Astrocyte (in vitro differentiated cells and primary cell): ENCODE data around the gene NDUFV1. TPM values are rescaled to one million over a fixed set of nuclear protein-coding genes. Genes with fewer than 3 reads are reported as not detected.
"Not testable (repeated sequence)": the region's sequence is repeated elsewhere in the genome, so short reads cannot be mapped to it uniquely, and the experiment has no call there.

Experiments
- DNase-seq: peaks from one replicate; pipeline ENCODE4 v3.0.0-alpha.2; 2010; ENCODE audit warnings: low read depth
- FAIRE-seq: peaks from 2 replicates; lab custom pipeline; 2011; peaks lifted over from hg19 to GRCh38; lab: Jason Lieb, UNC
- H2AFZ ChIP-seq: 2 replicates; pipeline ENCODE4 v1.6.0; 2012; ENCODE audit warnings: low read depth, low read length, inconsistent platforms
- H3K27ac ChIP-seq: 2 replicates; pipeline ENCODE4 v1.5.1; 2011; ENCODE audit warnings: low read depth, low read length, inconsistent platforms
- H3K27me3 ChIP-seq: 2 replicates; pipeline ENCODE4 v1.6.0; 2011; ENCODE audit warnings: low read length, inconsistent platforms; ENCODE audit not compliant: insufficient read depth
- H3K36me3 ChIP-seq: 2 replicates; pipeline ENCODE4 v1.5.1; 2011; ENCODE audit warnings: low read length, inconsistent platforms; ENCODE audit not compliant: insufficient read depth
- H3K4me1 ChIP-seq: 2 replicates; pipeline ENCODE4 v1.5.1; 2011; ENCODE audit warnings: low read length, inconsistent platforms; ENCODE audit not compliant: insufficient read depth
- H3K4me2 ChIP-seq: 2 replicates; pipeline ENCODE4 v1.6.0; 2012; ENCODE audit warnings: low read length, inconsistent platforms
- H3K4me3 ChIP-seq: 2 replicates; pipeline ENCODE4 v1.5.1; 2011; ENCODE audit warnings: low read depth, mild to moderate bottlenecking, low read length, inconsistent platforms; ENCODE audit not compliant: insufficient read depth
- H3K79me2 ChIP-seq: 2 replicates; pipeline ENCODE4 v1.6.0; 2012; ENCODE audit warnings: mild to moderate bottlenecking, low read length, inconsistent platforms; ENCODE audit not compliant: insufficient read depth
- H3K9ac ChIP-seq: 2 replicates; pipeline ENCODE4 v1.6.0; 2012; ENCODE audit warnings: mild to moderate bottlenecking, low read length, inconsistent platforms
- H3K9me3 ChIP-seq: 2 replicates; pipeline ENCODE4 v1.5.1; 2012; ENCODE audit warnings: low read depth, mild to moderate bottlenecking, low read length, inconsistent platforms; ENCODE audit not compliant: insufficient read depth
- H4K20me1 ChIP-seq: 2 replicates; pipeline ENCODE4 v1.6.0; 2012; ENCODE audit warnings: low read length, inconsistent platforms; ENCODE audit not compliant: insufficient read depth
- H3K27ac Mint-ChIP-seq: one replicate; pipeline ENCODE4 v1.8.0; 2021; ENCODE audit warnings: mild to moderate bottlenecking, mixed read lengths; ENCODE audit not compliant: unreplicated experiment
- H3K27me3 Mint-ChIP-seq: one replicate; pipeline ENCODE4 v1.8.0; 2021; ENCODE audit warnings: low read depth, mixed read lengths; ENCODE audit not compliant: unreplicated experiment
- H3K36me3 Mint-ChIP-seq: one replicate; pipeline ENCODE4 v1.8.0; 2021; ENCODE audit warnings: low read depth, mixed read lengths; ENCODE audit not compliant: unreplicated experiment
- H3K4me1 Mint-ChIP-seq: one replicate; pipeline ENCODE4 v1.8.0; 2021; ENCODE audit warnings: low read depth, mixed read lengths; ENCODE audit not compliant: unreplicated experiment
- H3K4me3 Mint-ChIP-seq: one replicate; pipeline ENCODE4 v1.8.0; 2021; ENCODE audit warnings: mild to moderate bottlenecking, moderate library complexity, mixed read lengths; ENCODE audit not compliant: unreplicated experiment
- H3K9me3 Mint-ChIP-seq: one replicate; pipeline ENCODE4 v1.8.0; 2021; ENCODE audit warnings: mild to moderate bottlenecking, mixed read lengths; ENCODE audit not compliant: unreplicated experiment
- total RNA-seq: library from RNA; stranded (reverse); gene quantifications from 2 replicates; pipeline ENCODE4 v1.2.1, GENCODE V29; 2021

NDUFV1 gene
- total RNA-seq, 1 donor from 2014 or later: 117 TPM

DNA sequence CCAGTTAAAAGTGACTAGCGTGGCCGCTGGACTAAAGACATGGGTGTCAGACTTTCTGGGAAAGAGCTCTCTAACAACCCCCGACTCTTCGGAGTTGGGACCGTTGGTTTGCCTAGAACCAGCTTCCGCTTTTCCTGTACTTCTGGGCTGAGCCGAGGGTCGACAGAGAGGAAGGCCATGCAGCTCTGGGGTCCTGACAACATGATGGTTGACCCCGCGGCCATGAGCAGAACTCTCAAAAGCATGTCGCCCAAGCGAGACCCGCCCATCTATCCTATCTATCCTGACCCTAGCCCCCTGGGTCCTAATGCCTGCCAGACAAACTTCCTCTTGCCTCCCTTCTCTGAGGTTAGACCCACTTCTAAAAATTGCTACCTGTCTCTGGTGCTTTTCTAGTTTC is 13.9 kb downstream of the NDUFV1 start:
- peak overlapping the region; percentile 85 for H3K4me3 Mint-ChIP-seq
- not testable (repeated sequence) for DNase-seq, H3K4me1 Mint-ChIP-seq, H3K9me3 Mint-ChIP-seq, H3K36me3 ChIP-seq, H4K20me1 ChIP-seq, H3K4me1 ChIP-seq, H3K9me3 ChIP-seq, H3K79me2 ChIP-seq, H3K36me3 Mint-ChIP-seq, H3K4me2 ChIP-seq, H3K27ac ChIP-seq, H2AFZ ChIP-seq, H3K9ac ChIP-seq, H3K4me3 ChIP-seq, H3K27ac Mint-ChIP-seq, FAIRE-seq
- peaks cover 44% of the 10 kb centered on the region for H3K27me3 Mint-ChIP-seq
- H3K27me3 ChIP-seq: peaks cover 13% of the 10 kb centered on the region

DNA sequence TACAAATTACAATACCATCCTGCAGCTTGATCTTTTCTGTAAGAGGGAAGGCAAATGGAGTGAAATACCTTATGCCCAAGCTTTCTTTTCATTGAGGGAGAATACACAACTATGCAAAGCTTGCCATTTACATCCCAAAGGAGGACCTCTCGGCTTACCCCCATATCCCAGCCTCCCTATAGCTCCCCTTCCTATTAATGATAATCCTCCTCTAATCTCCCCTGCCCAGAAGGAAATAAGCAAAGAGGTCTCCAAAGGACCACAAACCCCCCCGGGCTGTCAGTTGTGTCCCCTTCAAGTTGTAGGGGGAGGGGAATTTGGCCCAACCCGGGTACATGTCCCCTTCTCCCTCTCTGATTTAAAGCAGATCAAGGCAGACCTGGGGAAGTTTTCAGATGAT is 15.2 kb downstream of the NDUFV1 start:
- H4K20me1 ChIP-seq, H3K4me3 ChIP-seq, H3K9ac ChIP-seq, H3K9me3 ChIP-seq, FAIRE-seq, H3K36me3 ChIP-seq, H3K4me1 Mint-ChIP-seq, H3K4me1 ChIP-seq, H3K9me3 Mint-ChIP-seq, H3K27ac ChIP-seq, H3K4me2 ChIP-seq, H3K27ac Mint-ChIP-seq, H3K79me2 ChIP-seq, DNase-seq, H3K36me3 Mint-ChIP-seq, H2AFZ ChIP-seq: not testable (repeated sequence)
- peaks cover 42% of the 10 kb centered on the region for H3K27me3 Mint-ChIP-seq
- peaks cover 13% of the 10 kb centered on the region for H3K27me3 ChIP-seq
- peak overlapping the region; percentile 54 for H3K4me3 Mint-ChIP-seq

DNA sequence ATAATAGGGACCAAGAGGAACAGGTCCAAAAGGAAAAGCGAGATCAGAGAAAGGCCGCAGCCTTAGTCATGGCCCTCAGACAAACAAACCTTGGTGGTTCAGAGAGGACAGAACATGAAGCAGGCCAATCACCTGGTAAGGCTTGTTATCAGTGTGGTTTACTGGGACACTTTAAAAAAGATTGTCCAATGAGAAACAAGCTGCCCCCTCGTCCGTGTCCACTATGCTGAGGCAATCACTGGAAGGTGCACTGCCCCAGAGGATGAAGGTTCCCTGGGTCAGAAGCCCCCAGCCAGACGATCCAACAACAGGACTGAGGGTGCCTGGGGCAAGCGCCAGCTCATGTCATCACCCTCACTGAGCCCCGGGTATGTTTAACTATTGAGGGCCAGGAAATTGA is 16.2 kb downstream of the NDUFV1 start:
- not testable (repeated sequence) for H3K27me3 ChIP-seq, H3K4me1 Mint-ChIP-seq, H3K27ac Mint-ChIP-seq, H3K79me2 ChIP-seq, H2AFZ ChIP-seq, H3K4me1 ChIP-seq, H4K20me1 ChIP-seq, H3K9ac ChIP-seq, H3K36me3 ChIP-seq, DNase-seq, H3K9me3 Mint-ChIP-seq, FAIRE-seq, H3K4me2 ChIP-seq, H3K4me3 ChIP-seq, H3K36me3 Mint-ChIP-seq, H3K9me3 ChIP-seq, H3K4me3 Mint-ChIP-seq, H3K27ac ChIP-seq
- H3K27me3 Mint-ChIP-seq: peaks cover 33% of the 10 kb centered on the region

DNA sequence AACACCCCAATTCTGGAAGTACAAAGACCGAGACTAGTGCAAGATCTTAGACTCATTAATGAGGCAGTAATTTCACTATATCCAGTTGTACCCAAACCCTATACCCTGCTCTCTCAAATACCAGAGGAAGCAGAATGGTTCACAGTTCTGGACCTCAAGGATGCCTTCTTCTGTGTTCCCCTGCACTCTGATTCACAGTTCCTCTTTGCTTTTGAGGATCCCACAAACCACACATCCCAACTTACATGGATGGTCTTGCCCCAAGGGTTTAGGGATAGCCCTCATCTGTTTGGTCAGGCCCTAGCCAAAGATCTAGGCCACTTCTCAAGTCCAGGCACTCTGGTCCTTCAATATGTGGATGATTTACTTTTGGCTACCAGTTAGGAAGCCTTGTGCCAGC is 17.1 kb downstream of the NDUFV1 start:
- not testable (repeated sequence) for FAIRE-seq, H3K9me3 ChIP-seq, H3K4me1 ChIP-seq, H3K4me2 ChIP-seq, H3K27ac ChIP-seq, H3K9me3 Mint-ChIP-seq, DNase-seq, H3K36me3 Mint-ChIP-seq, H4K20me1 ChIP-seq, H3K79me2 ChIP-seq, H3K4me1 Mint-ChIP-seq, H3K27ac Mint-ChIP-seq, H3K4me3 ChIP-seq, H2AFZ ChIP-seq, H3K36me3 ChIP-seq, H3K27me3 ChIP-seq, H3K4me3 Mint-ChIP-seq, H3K9ac ChIP-seq
- H3K27me3 Mint-ChIP-seq: peaks cover 28% of the 10 kb centered on the region

DNA sequence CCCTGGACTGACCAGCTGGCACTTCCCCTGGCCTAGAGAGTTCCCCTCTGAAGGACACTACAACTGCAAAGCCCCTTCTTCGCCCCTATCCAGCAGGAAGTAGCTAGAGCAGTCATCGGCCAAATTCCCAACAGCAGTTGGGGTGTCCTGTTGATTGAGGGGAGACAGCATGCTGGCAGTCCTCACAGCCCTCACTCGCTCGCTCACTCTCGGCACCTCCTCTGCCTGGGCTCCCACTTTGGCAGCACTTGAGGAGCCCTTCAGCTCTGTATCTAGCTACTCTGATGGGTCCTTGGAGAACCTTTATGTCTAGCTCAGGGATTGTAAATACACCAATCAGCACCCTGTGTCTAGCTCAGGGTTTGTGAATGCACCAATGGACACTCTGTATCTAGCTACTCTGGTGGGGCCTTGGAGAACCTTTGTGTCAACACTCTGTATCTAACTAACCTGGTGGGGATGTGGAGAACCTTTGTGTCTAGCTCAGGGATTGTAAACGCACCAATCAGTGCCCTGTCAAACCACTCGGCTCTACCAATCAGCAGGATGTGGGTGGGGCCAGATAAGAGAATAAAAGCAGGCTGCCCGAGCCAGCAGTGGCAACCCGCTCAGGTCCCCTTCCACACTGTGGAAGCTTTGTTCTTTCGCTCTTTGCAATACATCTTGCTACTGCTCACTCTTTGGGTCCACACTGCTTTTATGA is 19.5 kb downstream of the NDUFV1 start:
- not testable (repeated sequence) for H3K4me3 Mint-ChIP-seq, H3K4me2 ChIP-seq, FAIRE-seq, H3K36me3 ChIP-seq, H3K4me3 ChIP-seq, H3K4me1 ChIP-seq, H3K4me1 Mint-ChIP-seq, H3K9me3 Mint-ChIP-seq, DNase-seq, H3K79me2 ChIP-seq, H3K36me3 Mint-ChIP-seq, H2AFZ ChIP-seq, H3K27me3 ChIP-seq, H3K27ac Mint-ChIP-seq, H3K9ac ChIP-seq, H4K20me1 ChIP-seq, H3K9me3 ChIP-seq, H3K27ac ChIP-seq
- peaks cover 16% of the 10 kb centered on the region for H3K27me3 Mint-ChIP-seq
